ENCODE results near the gene MEAK7. TPM values are rescaled to one million over a fixed set of nuclear protein-coding genes. Genes with fewer than 3 reads are reported as not detected.

The MEAK7 gene
- total RNA-seq, 1 experiment from 2014 or later: 19.2 TPM

- no TSS peak for BruUV-seq (replicated peaks)
- ChIA-PET POLR2A (ENCODE audit: unreplicated experiment) (no interaction called here), CTCF (no interaction called here)
- ATAC-seq: peak; percentile 39
- Histone ChIP-seq H3K9me3 (ENCODE audit: low read length) (no peaks in the 10 kb centered on the region), H3K4me3 (ENCODE audit: low read length) (no peak overlapping the region), H3K27me3 (ENCODE audit: low read length) (no peaks in the 10 kb centered on the region), H3K27ac (ENCODE audit: low read length) (peak overlapping the region; percentile 100), H2AFZ (ENCODE audit: low read length) (no peak overlapping the region), H3K4me2 (ENCODE audit: low read length) (peak overlapping the region; percentile 94), H3F3A (ENCODE audit: low read length, unreplicated experiment) (peaks cover 12% of the 10 kb centered on the region), H3K79me2 (ENCODE audit: low read length) (peaks cover 56% of the 10 kb centered on the region), H4K20me1 (ENCODE audit: low read length) (no peaks in the 10 kb centered on the region), H3K36me3 (ENCODE audit: low read depth, low read length) (peaks cover 26% of the 10 kb centered on the region), H3K4me1 (ENCODE audit: insufficient read depth, low read length) (peaks cover 72% of the 10 kb centered on the region), H3K9me2 (replicated peaks; ENCODE audit: low read length) (no peaks in the 10 kb centered on the region), H3K9ac (ENCODE audit: low read length) (peak overlapping the region; percentile 88)
- intact Hi-C loops (cut with micrococcal nuclease): no loop called here
- peak; percentile 94 for DNase-seq
- TF ChIP-seq EZH2 (IDR thresholded peaks at IDR 0.05; ENCODE audit: low read length, unreplicated experiment): no peak
- no peak for TF ChIP-seq CTCF (conservative IDR thresholded peaks at IDR 0.05; ENCODE audit: low read depth, low read length)
- TF ChIP-seq EZH2phosphoT487 (IDR thresholded peaks at IDR 0.05; ENCODE audit: borderline replicate concordance, low read length): no peak
Measured at GRCh38 chr16:84501077-84501735, 3.3 kb downstream of the MEAK7 start.

GRCh38 chr16:84500531-84500930 lies 3.9 kb downstream of the MEAK7 start:
- ATAC-seq: no peak
- no peaks in the 10 kb centered on the region for H4K20me1 ChIP-seq (ENCODE audit: low read length)
- peak overlapping the region; percentile 59 for H3K4me2 ChIP-seq (ENCODE audit: low read length)
- peaks cover 32% of the 10 kb centered on the region for H3K36me3 ChIP-seq (ENCODE audit: low read depth, low read length)
- intact Hi-C loops (cut with micrococcal nuclease): no loop called here
- no TSS peak for BruUV-seq (replicated peaks)
- H3K9me2 ChIP-seq (replicated peaks; ENCODE audit: low read length): no peaks in the 10 kb centered on the region
- peaks cover 65% of the 10 kb centered on the region for H3K4me1 ChIP-seq (ENCODE audit: insufficient read depth, low read length)
- no peak overlapping the region for H2AFZ ChIP-seq (ENCODE audit: low read length)
- peak overlapping the region; percentile 62 for H3K9ac ChIP-seq (ENCODE audit: low read length)
- ChIA-PET CTCF (no interaction called here), POLR2A (ENCODE audit: unreplicated experiment) (no interaction called here)
- TF ChIP-seq EZH2phosphoT487 (IDR thresholded peaks at IDR 0.05; ENCODE audit: borderline replicate concordance, low read length): no peak
- no peak for TF ChIP-seq EZH2 (IDR thresholded peaks at IDR 0.05; ENCODE audit: low read length, unreplicated experiment)
- TF ChIP-seq CTCF (conservative IDR thresholded peaks at IDR 0.05; ENCODE audit: low read depth, low read length): no peak
- no peak for DNase-seq
- H3K79me2 ChIP-seq (ENCODE audit: low read length): peaks cover 55% of the 10 kb centered on the region
- no peaks in the 10 kb centered on the region for H3K9me3 ChIP-seq (ENCODE audit: low read length)
- H3K27me3 ChIP-seq (ENCODE audit: low read length): no peaks in the 10 kb centered on the region
- H3K4me3 ChIP-seq (ENCODE audit: low read length): no peak overlapping the region
- H3F3A ChIP-seq (ENCODE audit: low read length, unreplicated experiment): peaks cover 12% of the 10 kb centered on the region
- peak overlapping the region; percentile 100 for H3K27ac ChIP-seq (ENCODE audit: low read length)

GRCh38 chr16:84499638-84500037 lies 4.8 kb downstream of the MEAK7 start:
- Histone ChIP-seq H3K9me2 (replicated peaks; ENCODE audit: low read length) (no peaks in the 10 kb centered on the region), H2AFZ (ENCODE audit: low read length) (no peak overlapping the region), H3K27me3 (ENCODE audit: low read length) (no peaks in the 10 kb centered on the region), H3K9me3 (ENCODE audit: low read length) (no peaks in the 10 kb centered on the region), H3K4me3 (ENCODE audit: low read length) (0 out of 2 replicates have a peak overlapping the region, but pooled peaks have one; percentile 9), H3K36me3 (ENCODE audit: low read depth, low read length) (peaks cover 36% of the 10 kb centered on the region), H3F3A (ENCODE audit: low read length, unreplicated experiment) (peaks cover 12% of the 10 kb centered on the region), H4K20me1 (ENCODE audit: low read length) (no peaks in the 10 kb centered on the region), H3K9ac (ENCODE audit: low read length) (peak overlapping the region; percentile 47), H3K4me1 (ENCODE audit: insufficient read depth, low read length) (peaks cover 57% of the 10 kb centered on the region), H3K79me2 (ENCODE audit: low read length) (peaks cover 49% of the 10 kb centered on the region), H3K27ac (ENCODE audit: low read length) (peak overlapping the region; percentile 100), H3K4me2 (ENCODE audit: low read length) (peak overlapping the region; percentile 69)
- intact Hi-C loops (cut with micrococcal nuclease): no loop called here
- POLR2A ChIA-PET (ENCODE audit: unreplicated experiment): no interaction called here
- ATAC-seq (no peak), DNase-seq (no peak)
- CTCF ChIA-PET: no interaction called here
- TF ChIP-seq EZH2 (IDR thresholded peaks at IDR 0.05; ENCODE audit: low read length, unreplicated experiment) (no peak), CTCF (conservative IDR thresholded peaks at IDR 0.05; ENCODE audit: low read depth, low read length) (no peak), EZH2phosphoT487 (IDR thresholded peaks at IDR 0.05; ENCODE audit: borderline replicate concordance, low read length) (no peak)
- no TSS peak for BruUV-seq (replicated peaks)
